Neuronal stem cell (in vitro differentiated cells): ENCODE data around the gene GKN2.

Experiments
- DNase-seq: peaks from one replicate; pipeline ENCODE4 v3.0.0-alpha.2; 2013; ENCODE audit warnings: low spot score
- H2AFZ ChIP-seq: one replicate; pipeline ENCODE4 v1.6.1; 2013; ENCODE audit warnings: mild to moderate bottlenecking, low read length, inconsistent platforms
- H2AK5ac ChIP-seq: 2 replicates; pipeline ENCODE4 v1.6.1; 2013; ENCODE audit warnings: low read depth, mild to moderate bottlenecking, inconsistent platforms, low read length, moderate library complexity, mixed read lengths
- H2BK120ac ChIP-seq: 2 replicates; pipeline ENCODE4 v1.6.1; 2013; ENCODE audit warnings: low read depth, mild to moderate bottlenecking, inconsistent platforms, low read length, moderate library complexity, mixed read lengths
- H2BK12ac ChIP-seq: one replicate; pipeline ENCODE4 v1.6.1; 2013; ENCODE audit warnings: low read length, inconsistent platforms
- H2BK15ac ChIP-seq: 2 replicates; pipeline ENCODE4 v1.6.1; 2013; ENCODE audit warnings: mild to moderate bottlenecking, low read length, inconsistent platforms, mixed read lengths
- H2BK5ac ChIP-seq: one replicate; pipeline ENCODE4 v1.6.1; 2013; ENCODE audit warnings: inconsistent platforms, mild to moderate bottlenecking, low read length, moderate library complexity
- H3K14ac ChIP-seq: one replicate; pipeline ENCODE4 v1.6.1; 2013; ENCODE audit warnings: low read length, inconsistent platforms
- H3K18ac ChIP-seq: 2 replicates; pipeline ENCODE4 v1.6.1; 2013; ENCODE audit warnings: low read length, inconsistent platforms
- H3K23ac ChIP-seq: 2 replicates; pipeline ENCODE4 v1.6.1; 2013; ENCODE audit warnings: low read depth, mild to moderate bottlenecking, mixed read lengths, low read length, inconsistent platforms; ENCODE audit not compliant: poor library complexity
- H3K27ac ChIP-seq: replicated peaks from 3 replicates; pipeline ENCODE4 v1.5.1; 2013; ENCODE audit warnings: low read length, inconsistent platforms
- H3K27me3 ChIP-seq, 3 experiments: 2 replicates each; pipeline ENCODE4 v1.6.1; 2013; ENCODE audit warnings: low read length in 3 of 3, mild to moderate bottlenecking in 2 of 3, inconsistent platforms in 1 of 3, low read depth in 1 of 3, mixed read lengths in 1 of 3, moderate library complexity in 1 of 3; ENCODE audit not compliant: control insufficient read depth in 3 of 3, insufficient read depth in 3 of 3
- H3K36me3 ChIP-seq, 2 donors: replicated peaks in 1 of 2; 2 replicates each; pipeline ENCODE4 v1.6.1; 2013; ENCODE audit warnings: low read length in 2 of 2; ENCODE audit not compliant: control insufficient read depth in 2 of 2, insufficient read depth in 2 of 2
- H3K4ac ChIP-seq: 2 replicates; pipeline ENCODE4 v1.6.1; 2013; ENCODE audit warnings: inconsistent platforms, mild to moderate bottlenecking, low read length, moderate library complexity
- H3K4me1 ChIP-seq, 2 donors: 1 replicate in 1 of 2; 2 replicates in 1 of 2; pipeline ENCODE4 v1.6.1; 2013; ENCODE audit warnings: low read length in 2 of 2, low read depth in 1 of 2; ENCODE audit not compliant: control insufficient read depth in 2 of 2, insufficient read depth in 1 of 2
- H3K4me2 ChIP-seq: one replicate; pipeline ENCODE4 v1.6.1; 2013; ENCODE audit warnings: mild to moderate bottlenecking, low read length, inconsistent platforms; ENCODE audit not compliant: insufficient read depth, poor library complexity, severe bottlenecking
- H3K4me3 ChIP-seq, 2 donors: 2 replicates each; pipeline ENCODE4 v1.5.1; 2013; ENCODE audit warnings: low read length in 2 of 2, mild to moderate bottlenecking in 2 of 2, inconsistent platforms in 1 of 2, moderate library complexity in 1 of 2
- H3K79me1 ChIP-seq: one replicate; pipeline ENCODE4 v1.6.1; 2013; ENCODE audit warnings: low read depth, mild to moderate bottlenecking, inconsistent platforms, low read length, moderate library complexity
- H3K9ac ChIP-seq: one replicate; pipeline ENCODE4 v1.6.1; 2013; ENCODE audit warnings: mild to moderate bottlenecking, low read depth, low read length, inconsistent platforms; ENCODE audit not compliant: poor library complexity
- H3K9me3 ChIP-seq, 2 donors: replicated peaks in 1 of 2; 2 replicates each; pipeline versions ENCODE3 to v1.6.1; 2013; ENCODE audit warnings: low read length in 2 of 2, mild to moderate bottlenecking in 2 of 2, inconsistent platforms in 1 of 2, low read depth in 1 of 2, mixed read lengths in 1 of 2, moderate library complexity in 1 of 2; ENCODE audit not compliant: control insufficient read depth in 2 of 2, insufficient read depth in 1 of 2
- H4K8ac ChIP-seq: one replicate; pipeline ENCODE4 v1.6.1; 2013; ENCODE audit warnings: low read depth, mild to moderate bottlenecking, inconsistent platforms, low read length, moderate library complexity
- H4K91ac ChIP-seq: one replicate; pipeline ENCODE4 v1.6.1; 2013; ENCODE audit warnings: low read length, low read depth, mild to moderate bottlenecking, inconsistent platforms; ENCODE audit not compliant: poor library complexity
- WGBS, 2 donors: extraction: QIAGEN DNeasy Blood & Tissue Kit; methylation state at CpG; one replicate each; pipeline ENCODE4 v1.1.7; 2013; ENCODE audit warnings: missing lambda C conversion rate in 2 of 2, mixed read lengths in 1 of 2; ENCODE audit not compliant: insufficient read length in 2 of 2, insufficient replicate concordance in 1 of 2; ENCODE audit errors: extremely low coverage in 2 of 2; 5-methylcytosine and 5-hydroxymethylcytosine counted together

GKN2 gene

DNA sequence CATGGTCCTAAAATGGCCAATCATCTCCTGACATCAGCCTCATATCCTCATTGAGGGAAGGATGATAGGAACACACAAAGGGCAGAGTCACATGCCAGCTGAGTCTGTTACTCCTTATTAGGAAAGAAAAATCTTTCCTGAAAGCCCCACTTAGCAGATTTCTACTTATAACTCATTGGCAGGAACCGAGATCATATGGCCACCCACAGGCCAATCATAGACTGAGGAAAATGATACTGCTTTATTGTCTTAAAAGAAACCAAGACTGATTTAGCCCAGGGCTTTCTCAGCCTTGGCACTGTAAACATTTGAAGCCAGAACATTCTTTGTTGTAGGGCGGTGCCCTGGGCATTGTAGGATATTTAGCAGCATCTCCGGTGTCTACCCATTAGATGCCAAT is 18.7 kb downstream of the GKN2 start:
- Histone ChIP-seq H3K23ac (no peak overlapping the region), H2BK5ac (no peak overlapping the region), H3K4me1 (no peaks in the 10 kb centered on the region), H3K4me3 (no peak overlapping the region), H3K14ac (no peak overlapping the region), H3K36me3 (no peaks in the 10 kb centered on the region), H2BK120ac (no peak overlapping the region), H2AK5ac (no peak overlapping the region), H3K79me1 (no peaks in the 10 kb centered on the region), H4K91ac (no peak overlapping the region), H3K9me3 (peaks cover 0 to 1% of the 10 kb centered on the region in 2 donors), H4K8ac (no peak overlapping the region), H3K18ac (no peak overlapping the region), H2BK15ac (no peak overlapping the region), H3K27ac (no peak overlapping the region), H2BK12ac (no peak overlapping the region), H3K4ac (no peak overlapping the region), H3K4me2 (no peak overlapping the region), H3K9ac (no peak overlapping the region), H3K27me3 (no peaks in the 10 kb centered on the region), H2AFZ (no peak overlapping the region)
- no CpG with 5 or more reads among the region's 3 CpGs for WGBS, 2 donors
- DNase-seq, result no peak

DNA sequence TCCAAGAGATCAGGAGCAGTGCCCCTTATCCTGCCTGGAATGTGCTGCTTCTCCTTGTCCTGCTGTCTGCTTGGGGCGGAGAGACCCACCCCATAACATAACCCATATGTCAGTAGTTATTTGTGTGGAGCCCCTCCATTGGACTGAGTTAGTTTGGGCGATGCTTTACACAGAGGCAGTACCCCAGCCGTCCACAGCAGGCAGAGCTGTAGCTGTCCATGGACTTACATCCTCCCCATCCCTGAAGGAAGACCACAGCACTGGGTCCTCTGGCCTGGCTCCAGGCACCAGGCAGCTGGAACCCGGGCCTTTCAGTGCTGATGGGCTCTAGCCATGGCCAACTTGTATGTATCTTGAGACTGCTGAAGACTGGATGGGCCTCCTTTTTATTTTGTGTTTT is 20.3 kb downstream of the GKN2 start:
- H3K27me3 ChIP-seq, result no peaks in the 10 kb centered on the region
- no peak overlapping the region for H3K27ac ChIP-seq
- H2BK15ac ChIP-seq, result no peak overlapping the region
- WGBS, 2 donors, result no CpG with 5 or more reads among the region's 4 CpGs
- no peak overlapping the region for H3K18ac ChIP-seq
- no peak overlapping the region for H3K23ac ChIP-seq
- no peak overlapping the region for H2AFZ ChIP-seq
- H3K14ac ChIP-seq, result no peak overlapping the region
- H2BK12ac ChIP-seq, result no peak overlapping the region
- no peak overlapping the region for H3K4me3 ChIP-seq
- no peaks in the 10 kb centered on the region for H3K79me1 ChIP-seq
- peaks cover 0 to 1% of the 10 kb centered on the region in 2 donors for H3K9me3 ChIP-seq
- H3K4me2 ChIP-seq, result no peak overlapping the region
- no peak overlapping the region for H2BK120ac ChIP-seq
- H3K4ac ChIP-seq, result no peak overlapping the region
- no peak overlapping the region for H4K91ac ChIP-seq
- H3K4me1 ChIP-seq, result no peaks in the 10 kb centered on the region
- no peak overlapping the region for H3K9ac ChIP-seq
- no peak overlapping the region for H2AK5ac ChIP-seq
- no peak overlapping the region for H4K8ac ChIP-seq
- no peaks in the 10 kb centered on the region for H3K36me3 ChIP-seq
- H2BK5ac ChIP-seq, result no peak overlapping the region
- DNase-seq, result no peak

DNA sequence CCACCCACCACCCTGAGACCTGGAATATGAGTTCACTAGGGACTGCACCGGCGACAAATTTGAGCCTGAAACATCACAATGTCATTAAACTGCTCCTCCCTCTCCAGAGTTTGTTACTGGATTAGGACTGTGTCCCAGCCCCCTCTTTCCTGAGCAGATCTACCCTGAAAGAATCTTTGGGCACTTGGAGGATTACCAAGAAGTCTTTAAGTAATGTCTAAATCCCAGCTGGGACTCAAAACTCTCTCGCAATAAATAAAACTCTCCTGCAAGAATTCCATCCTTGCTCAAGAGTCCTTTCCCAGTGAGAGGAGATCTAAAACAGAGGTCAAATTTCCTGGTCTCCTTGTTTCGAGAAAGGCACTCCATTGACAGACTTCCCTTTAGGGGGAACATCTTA is 20.9 kb downstream of the GKN2 start:
- H3K4me2 ChIP-seq, result no peak overlapping the region
- WGBS, 2 donors, result no CpG with 5 or more reads among the region's 4 CpGs
- H3K27ac ChIP-seq, result no peak overlapping the region
- no peak overlapping the region for H2BK5ac ChIP-seq
- peaks cover 0 to 1% of the 10 kb centered on the region in 2 donors for H3K9me3 ChIP-seq
- H2BK15ac ChIP-seq, result no peak overlapping the region
- no peak overlapping the region for H2BK120ac ChIP-seq
- no peaks in the 10 kb centered on the region for H3K4me1 ChIP-seq
- H3K14ac ChIP-seq, result no peak overlapping the region
- no peak for DNase-seq
- no peak overlapping the region for H4K91ac ChIP-seq
- no peaks in the 10 kb centered on the region for H3K27me3 ChIP-seq
- H3K18ac ChIP-seq, result no peak overlapping the region
- no peak overlapping the region for H3K23ac ChIP-seq
- H3K9ac ChIP-seq, result no peak overlapping the region
- H2BK12ac ChIP-seq, result no peak overlapping the region
- H3K4me3 ChIP-seq, result no peak overlapping the region
- H3K4ac ChIP-seq, result no peak overlapping the region
- no peak overlapping the region for H2AFZ ChIP-seq
- no peak overlapping the region for H4K8ac ChIP-seq
- H3K36me3 ChIP-seq, result no peaks in the 10 kb centered on the region
- no peak overlapping the region for H2AK5ac ChIP-seq
- no peaks in the 10 kb centered on the region for H3K79me1 ChIP-seq

DNA sequence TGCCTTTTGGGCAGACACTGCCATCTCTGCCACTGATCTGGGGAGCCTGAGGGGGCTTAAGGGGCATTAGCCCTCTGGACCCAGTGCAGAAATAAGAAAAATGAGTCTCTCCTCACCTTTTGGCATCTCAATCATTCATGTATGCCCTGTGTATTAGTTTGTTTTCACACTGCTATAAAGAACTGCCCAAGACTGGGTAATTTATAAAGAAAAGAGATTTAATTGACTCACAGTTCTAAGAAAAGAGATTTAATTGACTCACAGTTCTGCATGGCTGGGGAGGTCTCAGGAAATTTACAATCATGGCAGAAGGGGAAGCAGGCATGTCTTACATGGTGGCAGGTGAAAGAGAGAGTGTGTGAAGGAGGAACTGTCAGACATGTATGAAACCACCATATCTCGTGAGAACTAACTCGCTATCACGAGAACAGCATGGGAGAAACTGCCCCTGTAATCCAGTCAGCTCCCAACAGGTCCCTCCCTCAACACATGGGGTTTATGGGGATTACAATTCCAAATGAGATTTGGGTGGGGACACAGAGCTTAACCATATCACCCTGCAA is 21.5 kb downstream of the GKN2 start:
- Histone ChIP-seq H3K27me3 (no peaks in the 10 kb centered on the region), H3K23ac (no peak overlapping the region), H3K4me3 (no peak overlapping the region), H4K8ac (no peak overlapping the region), H2AK5ac (no peak overlapping the region), H3K9ac (no peak overlapping the region), H3K14ac (no peak overlapping the region), H3K27ac (no peak overlapping the region), H3K4me1 (no peaks in the 10 kb centered on the region), H3K4me2 (no peak overlapping the region), H2BK15ac (no peak overlapping the region), H4K91ac (no peak overlapping the region), H2BK5ac (no peak overlapping the region), H3K4ac (no peak overlapping the region), H2AFZ (no peak overlapping the region), H2BK12ac (no peak overlapping the region), H2BK120ac (no peak overlapping the region), H3K79me1 (no peaks in the 10 kb centered on the region), H3K18ac (no peak overlapping the region), H3K9me3 (peaks cover 0 to 1% of the 10 kb centered on the region in 2 donors), H3K36me3 (no peaks in the 10 kb centered on the region)
- DNase-seq, result no peak
- WGBS, 2 donors, result no CpG with 5 or more reads among the region's 3 CpGs
